ENCODE data around the gene DCUN1D2. TPM values are rescaled to one million over a fixed set of nuclear protein-coding genes. Genes with fewer than 3 reads are reported as not detected.

The DCUN1D2 gene
- total RNA-seq, 4 donors from 2014 or later = 23.9 to 29.1 (median 26.9) TPM

- Histone ChIP-seq H3K27me3 (no peaks in the 10 kb centered on the region), H3K4me1 (peaks cover 0 to 5% (median 0%) of the 10 kb centered on the region in 4 donors), H3K4me3 (no peak overlapping the region), H3K36me3 (no peaks in the 10 kb centered on the region), H3K9me3 (no peaks in the 10 kb centered on the region), H3K27ac (no peak overlapping the region)
- TF ChIP-seq CTCF (IDR thresholded peaks at IDR 0.05) (no peak), POLR2A (IDR thresholded peaks at IDR 0.05) (no peak)
- peak in 1 of 3 donors; percentile 6 for DNase-seq
These were observed 42.9 kb downstream of the DCUN1D2 start for GRCh38 chr13:113447596-113447995.

GRCh38 chr13:113446488-113446854 is 44.0 kb downstream of the DCUN1D2 start:
- no peak for TF ChIP-seq CTCF (IDR thresholded peaks at IDR 0.05)
- no peak for TF ChIP-seq POLR2A (IDR thresholded peaks at IDR 0.05)
- no peak overlapping the region for H3K4me3 ChIP-seq
- H3K4me1 ChIP-seq = peaks cover 0 to 5% (median 0%) of the 10 kb centered on the region in 4 donors
- no peaks in the 10 kb centered on the region for H3K27me3 ChIP-seq
- peak overlapping the region in 1 of 4 donors; percentile 58 for H3K27ac ChIP-seq
- no peaks in the 10 kb centered on the region for H3K36me3 ChIP-seq
- no peaks in the 10 kb centered on the region for H3K9me3 ChIP-seq
- no peak for DNase-seq

- Histone ChIP-seq H3K27ac (peak overlapping the region in 1 of 4 donors; percentile 58), H3K4me1 (peaks cover 0 to 5% (median 0%) of the 10 kb centered on the region in 4 donors)
These were observed 44.6 kb downstream of the DCUN1D2 start for GRCh38 chr13:113445791-113446487.

GRCh38 chr13:113443991-113444390 is 46.5 kb downstream of the DCUN1D2 start:
- H3K4me3 ChIP-seq = no peak overlapping the region
- no peak overlapping the region for H3K27ac ChIP-seq
- DNase-seq = peak in 1 of 3 donors; percentile 22
- H3K4me1 ChIP-seq = peaks cover 0 to 5% (median 0%) of the 10 kb centered on the region in 4 donors
- H3K27me3 ChIP-seq = no peaks in the 10 kb centered on the region
- H3K36me3 ChIP-seq = no peaks in the 10 kb centered on the region
- TF ChIP-seq CTCF (IDR thresholded peaks at IDR 0.05) (no peak), POLR2A (IDR thresholded peaks at IDR 0.05) (no peak)
- no peaks in the 10 kb centered on the region for H3K9me3 ChIP-seq

More at GRCh38 chr13:113445791-113446487, 44.6 kb downstream of the DCUN1D2 start:
- H3K36me3 ChIP-seq = no peaks in the 10 kb centered on the region
- H3K9me3 ChIP-seq = no peaks in the 10 kb centered on the region
- H3K27me3 ChIP-seq = no peaks in the 10 kb centered on the region
- no peak overlapping the region for H3K4me3 ChIP-seq
- DNase-seq = peak in 2 of 3 donors; percentile 56 to 57
- no peak for TF ChIP-seq CTCF (IDR thresholded peaks at IDR 0.05)

- Histone ChIP-seq H3K36me3 (no peaks in the 10 kb centered on the region), H3K4me3 (no peak overlapping the region), H3K27me3 (no peaks in the 10 kb centered on the region), H3K27ac (no peak overlapping the region), H3K4me1 (peaks cover 0 to 5% (median 0%) of the 10 kb centered on the region in 4 donors), H3K9me3 (no peaks in the 10 kb centered on the region)
- no peak for TF ChIP-seq POLR2A (IDR thresholded peaks at IDR 0.05)
- TF ChIP-seq CTCF (IDR thresholded peaks at IDR 0.05) = no peak
- DNase-seq = no peak
These were observed 47.5 kb downstream of the DCUN1D2 start for GRCh38 chr13:113442985-113443362.

Measured in Peyer's patch (tissue), 4 donors.